ENCODE data around the gene GALNT2. TPM values are rescaled to one million over a fixed set of nuclear protein-coding genes. Genes with fewer than 3 reads are reported as not detected.

The GALNT2 gene
- total and polyA plus RNA-seq, 4 donors: 47.5 to 182 (median 114) TPM

DNA sequence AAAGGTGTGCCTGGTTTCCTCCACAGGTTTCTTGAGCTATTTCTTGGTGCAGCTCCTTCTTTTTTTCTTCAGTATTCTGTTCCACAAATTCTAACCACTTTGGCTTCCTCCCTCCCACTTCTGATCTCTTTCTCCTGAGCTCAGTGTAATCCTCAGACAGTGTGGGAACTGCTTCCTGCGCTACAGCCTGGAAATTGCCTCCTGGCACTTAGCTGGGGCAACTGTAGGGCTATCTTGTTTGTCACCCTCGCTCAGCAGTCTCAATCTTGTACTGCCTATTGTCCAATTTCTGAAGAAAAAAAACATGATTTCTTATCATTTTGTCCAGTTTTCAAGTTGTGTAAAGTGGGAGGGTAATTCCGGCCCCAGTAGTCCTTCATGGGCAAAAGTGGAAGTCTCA, 24.0 kb upstream of the GALNT2 start:
- no peak overlapping the region for H3K27ac ChIP-seq (ENCODE audit: low read depth in 1 of 2, low read length in 2 of 2)
- H3K9ac ChIP-seq (ENCODE audit: low read depth in 1 of 2, low read length in 2 of 2): no peak overlapping the region
- H3K4me3 ChIP-seq (ENCODE audit: low read depth in 1 of 3, low read length in 3 of 3): no peak overlapping the region
- no peaks in the 10 kb centered on the region for H3K9me3 ChIP-seq (ENCODE audit: control insufficient read depth in 4 of 4, low read length in 3 of 4)
- H3K4me1 ChIP-seq (ENCODE audit: control insufficient read depth in 4 of 4, insufficient read depth in 4 of 4, low read length in 3 of 4): no peaks in the 10 kb centered on the region
- DNase-seq (ENCODE audit: low spot score): no peak
- WGBS: 87% methylated on average over 3 of the region's 3 CpGs
- TF ChIP-seq RAD21 (IDR thresholded peaks at IDR 0.05): no peak
- no peak for TF ChIP-seq EGR1 (IDR thresholded peaks at IDR 0.05; ENCODE audit: low read depth in 2 of 2)
- no peak for TF ChIP-seq GABPA (IDR thresholded peaks at IDR 0.05 in 1 of 2, conservative IDR thresholded peaks at IDR 0.05 in 1 of 2)
- no peak for TF ChIP-seq FOXA1 (IDR thresholded peaks at IDR 0.05)
- no peak for TF ChIP-seq REST (IDR thresholded peaks at IDR 0.05)
- no peak for TF ChIP-seq MAX (IDR thresholded peaks at IDR 0.05)
- TF ChIP-seq NR2F2 (IDR thresholded peaks at IDR 0.05): no peak
- TF ChIP-seq YY1 (IDR thresholded peaks at IDR 0.05): no peak
- no peak for TF ChIP-seq ATF3 (IDR thresholded peaks at IDR 0.05)
- no peak for TF ChIP-seq FOXA2 (IDR thresholded peaks at IDR 0.05)
- H3K27me3 ChIP-seq (ENCODE audit: control insufficient read depth in 4 of 4, insufficient read depth in 4 of 4, low read length in 3 of 4): no peaks in the 10 kb centered on the region
- H3K36me3 ChIP-seq (ENCODE audit: control insufficient read depth in 4 of 4, insufficient read depth in 3 of 4, low read depth in 1 of 4, low read length in 3 of 4): no peaks in the 10 kb centered on the region

GRCh38 chr1:230044729-230045128, 22.3 kb upstream of the GALNT2 start:
- Histone ChIP-seq H3K27ac (ENCODE audit: low read depth in 1 of 2, low read length in 2 of 2) (no peak overlapping the region), H3K9me3 (ENCODE audit: control insufficient read depth in 4 of 4, low read length in 3 of 4) (no peaks in the 10 kb centered on the region), H3K4me3 (ENCODE audit: low read depth in 1 of 3, low read length in 3 of 3) (no peak overlapping the region), H3K4me1 (ENCODE audit: control insufficient read depth in 4 of 4, insufficient read depth in 4 of 4, low read length in 3 of 4) (no peaks in the 10 kb centered on the region), H3K36me3 (ENCODE audit: control insufficient read depth in 4 of 4, insufficient read depth in 3 of 4, low read depth in 1 of 4, low read length in 3 of 4) (no peaks in the 10 kb centered on the region), H3K9ac (ENCODE audit: low read depth in 1 of 2, low read length in 2 of 2) (no peak overlapping the region), H3K27me3 (ENCODE audit: control insufficient read depth in 4 of 4, insufficient read depth in 4 of 4, low read length in 3 of 4) (no peaks in the 10 kb centered on the region)
- 92% methylated on average over 7 of the region's 7 CpGs for WGBS
- no peak for DNase-seq (ENCODE audit: low spot score)
- TF ChIP-seq HNF4G (IDR thresholded peaks at IDR 0.05) (no peak), NR2F2 (IDR thresholded peaks at IDR 0.05) (no peak)

DNA sequence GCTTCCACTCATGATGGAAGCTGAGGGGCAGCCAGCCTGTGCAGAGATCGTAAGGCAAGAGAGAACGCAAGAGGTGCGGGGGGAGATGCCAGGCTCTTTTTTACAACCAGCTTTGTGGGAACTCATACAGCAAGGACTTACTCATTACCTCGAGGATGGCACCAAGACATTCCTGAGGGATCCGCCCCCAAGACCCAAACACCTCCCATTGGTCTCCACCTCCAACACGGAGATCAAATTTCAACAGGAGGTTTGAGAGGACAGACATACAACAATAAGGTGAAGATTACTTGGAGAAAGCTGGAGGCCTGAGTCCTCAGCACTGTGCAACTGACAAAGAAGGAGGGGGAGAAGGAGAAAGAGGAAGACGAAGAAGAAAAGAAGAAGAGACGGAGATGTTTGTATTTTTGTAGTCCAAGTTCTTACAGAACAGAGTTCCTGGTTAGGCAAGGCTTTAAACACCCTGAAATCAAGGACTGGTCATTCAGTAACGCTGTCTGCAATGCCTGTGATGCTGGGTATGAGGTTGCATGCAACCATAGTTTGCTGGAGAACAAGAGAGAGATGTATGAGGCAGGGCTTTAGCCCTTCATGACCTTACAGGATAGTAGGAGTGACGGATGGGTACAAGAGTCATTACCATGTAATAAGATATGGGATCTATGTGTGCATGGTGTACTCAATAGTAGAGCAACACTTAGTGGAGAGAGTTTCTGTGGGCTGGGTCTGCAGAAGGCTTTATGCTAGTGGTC, 19.7 kb upstream of the GALNT2 start:
- H3K9me3 ChIP-seq (ENCODE audit: control insufficient read depth in 4 of 4, low read length in 3 of 4): no peaks in the 10 kb centered on the region
- H3K4me3 ChIP-seq (ENCODE audit: low read depth in 1 of 3, low read length in 3 of 3): no peak overlapping the region
- H3K4me1 ChIP-seq (ENCODE audit: control insufficient read depth in 4 of 4, insufficient read depth in 4 of 4, low read length in 3 of 4): peaks cover 0 to 2% (median 0%) of the 10 kb centered on the region in 4 donors
- no peak for DNase-seq (ENCODE audit: low spot score)
- no peak overlapping the region for H3K27ac ChIP-seq (ENCODE audit: low read depth in 1 of 2, low read length in 2 of 2)
- no peak overlapping the region for H3K9ac ChIP-seq (ENCODE audit: low read depth in 1 of 2, low read length in 2 of 2)
- no peaks in the 10 kb centered on the region for H3K36me3 ChIP-seq (ENCODE audit: control insufficient read depth in 4 of 4, insufficient read depth in 3 of 4, low read depth in 1 of 4, low read length in 3 of 4)
- 72% methylated on average over 10 of the region's 10 CpGs for WGBS
- no peak for TF ChIP-seq RXRA (IDR thresholded peaks at IDR 0.05)
- no peaks in the 10 kb centered on the region for H3K27me3 ChIP-seq (ENCODE audit: control insufficient read depth in 4 of 4, insufficient read depth in 4 of 4, low read length in 3 of 4)
